Central memory CD8-positive, alpha-beta T cell (primary cell): Measurements from ENCODE around the gene TSSC4.

ENCODE experiments used
- ATAC-seq: fragments of 150-1000 bp; cut with Tn5 transposase; replicated peaks from 2 replicates; pipeline ENCODE4 v1.10.0; 2022; ENCODE audit warnings: mild to moderate bottlenecking, moderate FRiP score, moderate number of reproducible peaks; ENCODE audit not compliant: poor library complexity, severe bottlenecking; ENCODE audit errors: extremely low read depth
- DNase-seq, 2 donors: peaks; one replicate each; pipeline ENCODE4 v3.0.0; 2021; ENCODE audit warnings: low spot score in 2 of 2
- H3K27ac Mint-ChIP-seq: one replicate; pipeline ENCODE4 v1.8.0; 2022; ENCODE audit warnings: low read depth, mild to moderate bottlenecking, moderate library complexity, mixed read lengths
- H3K27me3 Mint-ChIP-seq: one replicate; pipeline ENCODE4 v1.8.0; 2022; ENCODE audit warnings: mixed read lengths
- H3K36me3 Mint-ChIP-seq: one replicate; pipeline ENCODE4 v1.8.0; 2022; ENCODE audit warnings: mild to moderate bottlenecking, moderate library complexity, mixed read lengths; ENCODE audit not compliant: insufficient read depth
- H3K4me1 Mint-ChIP-seq: one replicate; pipeline ENCODE4 v1.8.0; 2022; ENCODE audit warnings: mixed read lengths
- H3K4me3 Mint-ChIP-seq: one replicate; pipeline ENCODE4 v1.8.0; 2022; ENCODE audit warnings: mild to moderate bottlenecking, moderate library complexity, mixed read lengths
- H3K9me3 Mint-ChIP-seq: one replicate; pipeline ENCODE4 v1.8.0; 2022; ENCODE audit warnings: mixed read lengths

Gene TSSC4

GRCh38 chr11:2443881-2444820 is 43.6 kb downstream of the TSSC4 start, which contains the start of gene TRPM5:
TRPM5 (minus strand) TSS chr11:2444514; CDS start chr11:2423036, 21,478 bp downstream.
- Mint-ChIP-seq H3K4me3 (peak within 1 kb of the TSS; percentile 87), H3K27me3 (peaks cover 16% of the 10 kb centered on the region), H3K27ac (no peak within 1 kb of the TSS), H3K36me3 (peaks cover 2% of the 10 kb centered on the region), H3K4me1 (peaks cover 32% of the 10 kb centered on the region), H3K9me3 (no peaks in the 10 kb centered on the region)
- ATAC-seq (peak; percentile 15), DNase-seq (no peak)

DNA sequence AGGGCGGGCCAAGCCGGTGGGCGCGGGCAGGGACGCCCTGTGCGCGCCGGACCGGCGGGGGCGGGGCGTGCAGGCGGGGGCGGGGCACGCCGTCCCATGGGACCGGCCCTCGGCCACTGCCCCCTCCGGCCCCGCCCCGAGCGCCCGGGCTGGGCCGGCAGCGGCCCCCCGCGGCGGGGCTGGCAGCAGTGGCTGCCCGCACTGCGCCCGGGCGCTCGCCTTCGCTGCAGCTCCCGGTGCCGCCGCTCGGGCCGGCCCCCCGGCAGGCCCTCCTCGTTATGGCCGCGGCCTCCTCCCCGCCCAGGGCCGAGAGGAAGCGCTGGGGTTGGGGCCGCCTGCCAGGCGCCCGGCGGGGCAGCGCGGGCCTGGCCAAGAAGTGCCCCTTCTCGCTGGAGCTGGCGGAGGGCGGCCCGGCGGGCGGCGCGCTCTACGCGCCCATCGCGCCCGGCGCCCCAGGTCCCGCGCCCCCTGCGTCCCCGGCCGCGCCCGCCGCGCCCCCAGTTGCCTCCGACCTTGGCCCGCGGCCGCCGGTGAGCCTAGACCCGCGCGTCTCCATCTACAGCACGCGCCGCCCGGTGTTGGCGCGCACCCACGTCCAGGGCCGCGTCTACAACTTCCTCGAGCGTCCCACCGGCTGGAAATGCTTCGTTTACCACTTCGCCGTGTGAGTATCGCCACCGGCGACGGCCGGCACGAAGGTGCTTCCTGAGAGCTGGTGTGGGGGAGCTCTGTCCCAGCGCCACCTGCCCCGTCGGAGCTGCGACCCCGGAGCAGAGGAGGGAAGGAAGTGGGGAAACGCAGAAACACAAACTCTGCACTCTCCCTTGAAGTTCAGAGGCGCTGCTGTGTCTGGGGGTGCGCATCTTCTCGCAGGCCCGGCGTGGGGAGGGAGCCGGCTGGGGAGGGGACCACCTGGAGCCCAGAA is 44.5 kb downstream of the TSSC4 start, which contains the start of gene KCNQ1:
Gene KCNQ1 (plus strand): TSS at position 188 of the 925 bp plus-strand sequence. CDS start 91 bp downstream, at position 279.
- Mint-ChIP-seq H3K27ac (no peak within 1 kb of the TSS), H3K36me3 (peaks cover 2% of the 10 kb centered on the region), H3K4me1 (peaks cover 32% of the 10 kb centered on the region), H3K9me3 (no peaks in the 10 kb centered on the region), H3K27me3 (peaks cover 16% of the 10 kb centered on the region), H3K4me3 (peak within 1 kb of the TSS; percentile 87)
- ATAC-seq (peak; percentile 34), DNase-seq (no peak)

GRCh38 chr11:2445746-2446551 is 45.4 kb downstream of the TSSC4 start:
- Mint-ChIP-seq H3K27ac (no peak overlapping the region), H3K4me3 (peak overlapping the region; percentile 87), H3K9me3 (no peaks in the 10 kb centered on the region), H3K36me3 (peaks cover 2% of the 10 kb centered on the region), H3K27me3 (peaks cover 16% of the 10 kb centered on the region), H3K4me1 (peaks cover 32% of the 10 kb centered on the region)
- ATAC-seq = no peak
- DNase-seq = no peak

GRCh38 chr11:2446590-2447252 is 46.2 kb downstream of the TSSC4 start:
- ATAC-seq (no peak), DNase-seq (no peak)
- H3K27me3 Mint-ChIP-seq = peaks cover 16% of the 10 kb centered on the region
- H3K4me3 Mint-ChIP-seq = peak overlapping the region; percentile 87
- H3K36me3 Mint-ChIP-seq = peaks cover 2% of the 10 kb centered on the region
- H3K27ac Mint-ChIP-seq = no peak overlapping the region
- H3K9me3 Mint-ChIP-seq = no peaks in the 10 kb centered on the region
- H3K4me1 Mint-ChIP-seq = peaks cover 32% of the 10 kb centered on the region

- ATAC-seq (no peak), DNase-seq (no peak)
- Mint-ChIP-seq H3K4me1 (peaks cover 31% of the 10 kb centered on the region), H3K27ac (no peak overlapping the region), H3K27me3 (peaks cover 16% of the 10 kb centered on the region), H3K36me3 (peaks cover 2% of the 10 kb centered on the region), H3K9me3 (no peaks in the 10 kb centered on the region), H3K4me3 (peak overlapping the region; percentile 87)
Measured at GRCh38 chr11:2447253-2447950, 46.9 kb downstream of the TSSC4 start.

GRCh38 chr11:2447951-2448650 is 47.6 kb downstream of the TSSC4 start:
- peaks cover 24% of the 10 kb centered on the region for H3K4me1 Mint-ChIP-seq
- peak overlapping the region; percentile 87 for H3K4me3 Mint-ChIP-seq
- H3K36me3 Mint-ChIP-seq = peaks cover 2% of the 10 kb centered on the region
- peaks cover 16% of the 10 kb centered on the region for H3K27me3 Mint-ChIP-seq
- H3K27ac Mint-ChIP-seq = no peak overlapping the region
- no peak for ATAC-seq
- H3K9me3 Mint-ChIP-seq = no peaks in the 10 kb centered on the region
- no peak for DNase-seq

- H3K27ac Mint-ChIP-seq = no peak overlapping the region
Measured at GRCh38 chr11:2448661-2449547, 48.4 kb downstream of the TSSC4 start.

GRCh38 chr11:2449548-2450320 is 49.2 kb downstream of the TSSC4 start:
- Mint-ChIP-seq H3K36me3 (peaks cover 2% of the 10 kb centered on the region), H3K4me1 (peaks cover 18% of the 10 kb centered on the region), H3K27ac (no peak overlapping the region), H3K9me3 (no peaks in the 10 kb centered on the region), H3K27me3 (peaks cover 16% of the 10 kb centered on the region), H3K4me3 (no peak overlapping the region)
- DNase-seq (no peak), ATAC-seq (no peak)

More at GRCh38 chr11:2448661-2449547, 48.4 kb downstream of the TSSC4 start:
- ATAC-seq (no peak), DNase-seq (no peak)
- H3K4me3 Mint-ChIP-seq = no peak overlapping the region
- H3K36me3 Mint-ChIP-seq = peaks cover 2% of the 10 kb centered on the region
- H3K4me1 Mint-ChIP-seq = peaks cover 18% of the 10 kb centered on the region
- no peaks in the 10 kb centered on the region for H3K9me3 Mint-ChIP-seq
- H3K27me3 Mint-ChIP-seq = peaks cover 16% of the 10 kb centered on the region

- Mint-ChIP-seq H3K4me3 (no peak overlapping the region), H3K36me3 (peaks cover 2% of the 10 kb centered on the region), H3K27ac (no peak overlapping the region), H3K27me3 (peaks cover 16% of the 10 kb centered on the region), H3K9me3 (no peaks in the 10 kb centered on the region), H3K4me1 (peaks cover 14% of the 10 kb centered on the region)
- DNase-seq (no peak), ATAC-seq (no peak)
Measured at GRCh38 chr11:2450321-2451041, 49.9 kb downstream of the TSSC4 start.
